Upper lobe of right lung (tissue), 1 donor: ENCODE measurements around the gene CCDC39. TPM values are rescaled to one million over a fixed set of nuclear protein-coding genes. Genes with fewer than 3 reads are reported as not detected.

Source experiments
- ATAC-seq: fragments of 200-7000 bp; cut with Tn5 transposase; one replicate; pipeline ENCODE4 v1.9.1; 2020; ENCODE audit warnings: mild to moderate bottlenecking, moderate library complexity
- DNase-seq: peaks from one replicate; pipeline ENCODE4 v3.0.0-alpha.2; 2020
- H3K27ac ChIP-seq: fragments of 200-600 bp; one replicate; pipeline ENCODE4 v1.8.0; 2022
- H3K27me3 ChIP-seq: fragments of 200-600 bp; one replicate; pipeline ENCODE4 v1.8.0; 2022; ENCODE audit warnings: mild to moderate bottlenecking
- H3K36me3 ChIP-seq: fragments of 200-600 bp; one replicate; pipeline ENCODE4 v1.8.0; 2022
- H3K4me1 ChIP-seq: fragments of 200-600 bp; one replicate; pipeline ENCODE4 v1.8.0; 2022
- H3K4me3 ChIP-seq: fragments of 200-600 bp; one replicate; pipeline ENCODE4 v1.8.0; 2022; ENCODE audit warnings: mild to moderate bottlenecking
- H3K9me3 ChIP-seq: fragments of 200-600 bp; one replicate; pipeline ENCODE4 v1.8.0; 2022
- intact Hi-C: fragments of 100-400 bp; cut with DNase I; formaldehyde crosslinking; loops from one replicate; pipeline ENCODE4 v1.11.0; 2022
- total RNA-seq: library from RNA; stranded (reverse); fragmentation: NEBNext Ultra II Directional; extraction: Animal tissue kit (Norgen Biotek cat#: 25700); gene quantifications from one replicate; pipeline ENCODE4 v1.2.1, GENCODE V29; 2021
- TF ChIP-seq, protein P1 (sequence below): fragments of 200-600 bp; IDR thresholded peaks from one replicate; pipeline ENCODE4 v1.8.0; 2022; ENCODE audit warnings: antibody characterized with exemption
- donor health status: DM: no; HTN: yes; CAD: no; lungs with severe emphysema.

Gene CCDC39
- total RNA-seq, 1 donor from 2014 or later = not detected

DNA sequence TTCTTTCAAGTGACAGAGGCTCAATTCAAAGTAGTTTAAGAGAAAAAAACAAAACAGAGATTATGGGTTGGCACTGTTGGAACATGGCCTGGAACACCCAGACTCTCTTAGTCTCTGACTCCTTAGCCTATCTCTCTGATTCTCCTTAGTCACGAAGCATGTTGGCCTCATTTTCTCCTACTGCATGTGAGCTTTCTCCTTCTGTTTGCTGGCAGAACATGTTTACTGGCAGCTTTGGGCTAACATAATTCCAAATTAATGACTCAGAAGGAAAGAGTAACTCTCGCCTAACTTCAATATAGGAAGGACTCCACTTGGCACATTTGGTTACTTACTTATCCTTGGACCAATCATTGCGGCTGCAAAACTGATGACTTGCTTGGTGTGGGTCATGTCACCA lies 21.7 kb upstream of the CCDC39 start:
- TF ChIP-seq, protein P1, sequence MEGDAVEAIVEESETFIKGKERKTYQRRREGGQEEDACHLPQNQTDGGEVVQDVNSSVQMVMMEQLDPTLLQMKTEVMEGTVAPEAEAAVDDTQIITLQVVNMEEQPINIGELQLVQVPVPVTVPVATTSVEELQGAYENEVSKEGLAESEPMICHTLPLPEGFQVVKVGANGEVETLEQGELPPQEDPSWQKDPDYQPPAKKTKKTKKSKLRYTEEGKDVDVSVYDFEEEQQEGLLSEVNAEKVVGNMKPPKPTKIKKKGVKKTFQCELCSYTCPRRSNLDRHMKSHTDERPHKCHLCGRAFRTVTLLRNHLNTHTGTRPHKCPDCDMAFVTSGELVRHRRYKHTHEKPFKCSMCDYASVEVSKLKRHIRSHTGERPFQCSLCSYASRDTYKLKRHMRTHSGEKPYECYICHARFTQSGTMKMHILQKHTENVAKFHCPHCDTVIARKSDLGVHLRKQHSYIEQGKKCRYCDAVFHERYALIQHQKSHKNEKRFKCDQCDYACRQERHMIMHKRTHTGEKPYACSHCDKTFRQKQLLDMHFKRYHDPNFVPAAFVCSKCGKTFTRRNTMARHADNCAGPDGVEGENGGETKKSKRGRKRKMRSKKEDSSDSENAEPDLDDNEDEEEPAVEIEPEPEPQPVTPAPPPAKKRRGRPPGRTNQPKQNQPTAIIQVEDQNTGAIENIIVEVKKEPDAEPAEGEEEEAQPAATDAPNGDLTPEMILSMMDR = no peak
- ATAC-seq = no peak
- Histone ChIP-seq H3K4me1 (no peaks in the 10 kb centered on the region), H3K27ac (no peak overlapping the region), H3K4me3 (no peak overlapping the region), H3K36me3 (no peaks in the 10 kb centered on the region), H3K27me3 (no peaks in the 10 kb centered on the region), H3K9me3 (no peaks in the 10 kb centered on the region)
- no peak for DNase-seq
- intact Hi-C loops = no loop called here

DNA sequence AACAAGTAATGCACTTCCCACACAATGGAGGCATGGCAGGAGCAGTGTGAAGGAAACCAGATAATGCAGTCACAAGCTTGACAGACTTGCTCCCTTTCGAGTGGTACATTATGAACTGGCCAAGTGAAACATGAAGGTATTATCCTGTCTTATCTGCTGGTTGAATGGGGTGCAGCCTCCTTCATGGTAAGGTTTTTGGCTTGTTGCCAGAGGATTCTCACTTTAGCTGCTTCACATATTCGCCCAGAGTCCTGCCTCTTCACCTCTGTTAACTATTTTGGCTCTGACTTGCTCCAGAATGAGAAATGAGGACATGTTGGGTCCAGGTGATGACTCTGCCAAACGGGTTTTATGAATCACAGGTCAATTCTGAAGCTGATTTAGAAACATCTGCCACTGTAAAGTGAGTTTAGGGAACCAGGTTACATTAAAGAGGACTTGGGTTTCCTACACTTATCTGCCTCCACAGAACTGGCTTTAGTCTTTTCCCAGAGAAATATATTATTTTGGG lies 19.5 kb upstream of the CCDC39 start:
- Histone ChIP-seq H3K4me1 (no peaks in the 10 kb centered on the region), H3K4me3 (no peak overlapping the region), H3K27me3 (no peaks in the 10 kb centered on the region), H3K27ac (no peak overlapping the region), H3K9me3 (no peaks in the 10 kb centered on the region), H3K36me3 (no peaks in the 10 kb centered on the region)
- ATAC-seq (no peak), DNase-seq (no peak)
- TF ChIP-seq, protein P1 = no peak
- intact Hi-C loops = no loop called here

DNA sequence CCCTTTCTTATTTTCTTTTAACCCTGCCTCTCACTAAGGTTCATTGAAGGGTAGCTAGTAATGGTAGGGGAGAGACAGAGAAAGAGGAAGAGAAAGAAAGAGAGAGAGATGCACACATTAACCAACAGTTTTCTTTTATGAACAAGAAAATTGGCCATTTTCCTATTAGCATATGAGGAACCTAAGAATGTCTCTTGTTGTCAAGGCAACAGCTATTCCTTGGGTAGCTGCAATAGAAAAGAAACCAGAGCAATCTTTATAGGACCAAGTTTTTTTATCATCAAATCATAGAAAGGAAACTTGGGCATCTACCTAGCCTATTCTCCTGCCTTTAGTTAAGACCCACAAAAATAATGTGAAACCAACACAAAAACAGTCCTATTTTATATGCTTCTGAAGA lies 15.0 kb upstream of the CCDC39 start:
- no peak overlapping the region for H3K4me3 ChIP-seq
- intact Hi-C loops = no loop called here
- no peak overlapping the region for H3K27ac ChIP-seq
- no peaks in the 10 kb centered on the region for H3K4me1 ChIP-seq
- no peaks in the 10 kb centered on the region for H3K36me3 ChIP-seq
- H3K9me3 ChIP-seq = no peaks in the 10 kb centered on the region
- ATAC-seq = no peak
- no peak for DNase-seq
- TF ChIP-seq, protein P1 = no peak
- H3K27me3 ChIP-seq = no peaks in the 10 kb centered on the region

DNA sequence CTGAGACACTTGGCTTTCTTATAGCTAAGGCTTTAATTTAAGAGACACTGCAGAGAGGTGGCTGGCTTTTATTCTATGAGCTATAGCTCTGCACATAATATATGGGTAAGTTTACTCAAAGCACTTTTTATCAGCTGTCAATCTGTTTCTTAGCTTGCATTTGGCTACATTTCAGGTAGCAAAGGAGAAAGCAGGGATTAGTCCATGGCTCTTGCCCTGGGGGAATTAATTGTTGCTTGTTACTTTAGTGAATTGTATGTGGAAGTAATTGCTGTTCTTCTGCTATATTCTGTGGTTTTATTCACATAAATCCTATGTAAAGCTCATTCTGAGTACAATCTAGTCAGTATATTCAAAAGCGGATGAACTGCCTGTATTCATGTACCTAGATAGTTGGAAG lies 14.4 kb upstream of the CCDC39 start:
- intact Hi-C loops = no loop called here
- TF ChIP-seq, protein P1 = no peak

DNA sequence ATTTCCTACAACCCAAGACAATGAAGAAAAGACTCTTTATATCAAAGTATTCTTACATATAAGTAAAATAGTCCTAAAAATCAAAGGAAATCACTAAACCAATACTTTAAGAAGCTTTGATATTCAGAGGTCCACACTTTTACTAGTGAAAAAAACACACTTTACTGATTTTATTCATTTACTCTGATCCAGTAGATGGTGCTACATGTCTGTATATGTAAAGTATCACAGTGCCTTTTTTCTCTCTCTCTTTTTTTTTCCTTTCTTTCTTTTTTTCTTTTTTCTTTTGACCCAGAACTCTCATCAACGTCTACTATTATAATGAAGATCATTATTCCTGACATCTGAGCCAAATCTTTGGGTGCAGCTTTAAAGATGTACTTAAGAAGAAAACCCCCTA lies 10.8 kb upstream of the CCDC39 start:
- Histone ChIP-seq H3K9me3 (no peaks in the 10 kb centered on the region), H3K36me3 (no peaks in the 10 kb centered on the region), H3K4me1 (no peaks in the 10 kb centered on the region), H3K27ac (no peak overlapping the region), H3K27me3 (no peaks in the 10 kb centered on the region), H3K4me3 (no peak overlapping the region)
- intact Hi-C loops = no loop called here
- TF ChIP-seq, protein P1 = no peak
- ATAC-seq = no peak
- no peak for DNase-seq

More for the DNA sequence above, 14.4 kb upstream of the CCDC39 start:
- H3K9me3 ChIP-seq = no peaks in the 10 kb centered on the region
- DNase-seq = no peak
- ATAC-seq = no peak
- no peaks in the 10 kb centered on the region for H3K27me3 ChIP-seq
- no peaks in the 10 kb centered on the region for H3K4me1 ChIP-seq
- H3K36me3 ChIP-seq = no peaks in the 10 kb centered on the region
- no peak overlapping the region for H3K27ac ChIP-seq
- no peak overlapping the region for H3K4me3 ChIP-seq

DNA sequence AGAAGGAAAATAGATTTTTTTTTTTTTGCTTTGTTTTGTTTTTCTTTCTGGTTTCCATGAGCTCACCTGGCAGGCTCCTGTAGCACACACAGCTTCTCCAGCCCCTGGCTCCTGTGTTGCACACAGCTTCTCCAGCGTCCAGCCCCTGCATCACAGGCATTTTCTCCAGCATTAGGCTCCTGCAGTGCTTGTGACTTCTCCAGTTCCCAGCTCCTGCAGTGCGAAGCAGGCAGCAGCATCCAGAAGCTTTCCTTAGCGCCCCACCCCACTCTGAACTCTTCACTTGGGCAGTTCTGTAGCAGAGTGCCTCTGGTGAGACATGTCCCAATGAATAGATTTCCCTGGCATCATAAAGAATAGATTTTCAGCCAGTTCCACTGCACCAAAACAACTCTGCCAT lies 5.5 kb upstream of the CCDC39 start:
- Histone ChIP-seq H3K4me1 (no peaks in the 10 kb centered on the region), H3K4me3 (no peak overlapping the region), H3K27me3 (no peaks in the 10 kb centered on the region), H3K27ac (no peak overlapping the region), H3K36me3 (no peaks in the 10 kb centered on the region), H3K9me3 (no peaks in the 10 kb centered on the region)
- ATAC-seq (no peak), DNase-seq (no peak)
- TF ChIP-seq, protein P1 = no peak
- intact Hi-C loops = no loop called here
